HG03571 (cell line): ENCODE results near the gene FAM167B.
A peak's percentile ranks its signal among the peaks of the same experiment; 100 is the strongest.

Source experiments
- ATAC-seq: cut with Tn5 transposase; IDR thresholded peaks from one replicate; pipeline ENCODE4 v1.9.1; 2021; ENCODE audit not compliant: unreplicated experiment

The FAM167B gene

DNA sequence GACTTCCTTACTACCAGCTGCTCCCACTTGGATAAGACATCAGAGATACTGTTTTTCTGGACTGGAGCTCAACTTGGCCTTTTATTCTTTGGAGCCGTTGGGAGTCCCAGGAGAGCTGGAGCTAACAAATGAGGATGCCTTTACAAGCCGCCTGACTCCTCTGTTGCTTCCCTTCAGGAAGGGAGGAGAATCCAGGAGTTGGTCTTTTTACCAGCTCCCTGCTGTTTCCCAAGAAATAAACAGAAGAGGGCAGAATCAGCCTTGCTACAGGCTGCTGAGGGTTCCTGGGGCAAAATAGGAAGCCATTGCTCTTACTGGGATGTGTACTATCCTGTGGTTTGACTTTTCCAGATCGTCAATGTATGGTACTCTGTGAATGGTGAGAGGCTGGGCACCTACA lies 23.3 kb upstream of the FAM167B start:
- no peak for ATAC-seq

DNA sequence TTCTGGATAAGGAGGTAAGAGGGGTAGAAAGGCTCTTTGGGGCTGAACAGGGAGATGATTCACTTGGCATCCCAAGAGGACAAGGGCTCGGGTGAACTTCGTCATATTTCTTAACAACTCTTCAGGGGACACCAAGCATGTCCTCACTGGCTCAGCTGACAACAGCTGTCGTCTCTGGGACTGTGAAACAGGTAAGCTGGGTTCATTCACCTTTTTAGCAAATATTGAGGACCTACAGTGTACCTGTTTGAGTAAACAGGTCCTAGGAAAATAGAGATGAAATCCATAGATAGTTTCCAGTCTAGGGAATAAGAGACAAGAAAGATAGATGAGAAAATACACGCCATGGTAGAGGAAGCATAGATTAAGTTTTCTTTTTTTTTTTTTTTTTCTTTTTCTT lies 22.7 kb upstream of the FAM167B start:
- no peak for ATAC-seq

DNA sequence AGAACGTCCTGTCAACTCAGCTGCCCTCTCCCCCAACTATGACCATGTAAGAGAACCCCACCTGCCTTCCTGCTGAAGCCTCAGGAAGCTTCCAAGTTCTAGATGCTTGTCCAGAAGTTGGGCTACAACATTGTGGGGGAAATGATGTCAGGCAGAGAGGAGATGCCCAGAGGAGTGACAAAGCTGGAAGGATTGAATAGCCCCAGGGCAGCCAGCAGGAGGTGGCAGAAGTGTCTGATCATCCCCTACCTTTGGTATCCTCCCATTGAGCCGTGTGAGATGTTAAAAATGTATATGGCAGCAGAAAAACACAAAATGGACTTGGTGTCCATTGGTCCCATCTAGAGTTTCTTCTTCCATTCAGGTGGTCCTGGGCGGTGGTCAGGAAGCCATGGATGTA lies 18.3 kb upstream of the FAM167B start:
- ATAC-seq, result no peak

DNA sequence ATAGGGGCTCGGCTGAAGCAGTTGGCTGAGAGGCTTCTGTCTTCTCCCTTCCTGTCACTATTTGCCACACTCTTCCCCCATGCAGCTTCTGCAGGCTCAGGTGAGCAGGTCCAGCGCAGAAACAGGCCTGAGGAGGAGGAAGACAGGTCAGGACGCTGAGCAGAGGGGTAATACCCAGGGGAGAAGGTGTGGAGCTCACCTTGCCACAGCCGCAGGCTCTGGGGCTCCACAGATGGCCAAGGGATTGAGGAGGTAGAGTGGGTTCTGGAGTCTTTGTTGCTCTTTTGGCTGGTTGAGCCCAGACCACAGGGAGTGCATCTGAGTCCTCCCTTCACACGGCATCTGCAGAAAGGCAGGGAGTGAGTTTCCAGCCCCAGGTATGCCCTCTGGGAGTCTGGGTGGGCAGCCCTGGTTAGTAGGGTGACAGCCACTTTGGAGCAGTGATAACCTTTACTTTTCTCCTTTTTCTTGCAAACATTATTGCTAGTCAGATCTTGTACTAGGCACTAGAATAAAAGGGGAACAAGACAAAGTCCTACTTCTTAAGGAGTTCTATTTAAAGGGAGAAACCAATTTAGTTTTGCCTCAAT lies 15.1 kb upstream of the FAM167B start:
- ATAC-seq, result no peak

DNA sequence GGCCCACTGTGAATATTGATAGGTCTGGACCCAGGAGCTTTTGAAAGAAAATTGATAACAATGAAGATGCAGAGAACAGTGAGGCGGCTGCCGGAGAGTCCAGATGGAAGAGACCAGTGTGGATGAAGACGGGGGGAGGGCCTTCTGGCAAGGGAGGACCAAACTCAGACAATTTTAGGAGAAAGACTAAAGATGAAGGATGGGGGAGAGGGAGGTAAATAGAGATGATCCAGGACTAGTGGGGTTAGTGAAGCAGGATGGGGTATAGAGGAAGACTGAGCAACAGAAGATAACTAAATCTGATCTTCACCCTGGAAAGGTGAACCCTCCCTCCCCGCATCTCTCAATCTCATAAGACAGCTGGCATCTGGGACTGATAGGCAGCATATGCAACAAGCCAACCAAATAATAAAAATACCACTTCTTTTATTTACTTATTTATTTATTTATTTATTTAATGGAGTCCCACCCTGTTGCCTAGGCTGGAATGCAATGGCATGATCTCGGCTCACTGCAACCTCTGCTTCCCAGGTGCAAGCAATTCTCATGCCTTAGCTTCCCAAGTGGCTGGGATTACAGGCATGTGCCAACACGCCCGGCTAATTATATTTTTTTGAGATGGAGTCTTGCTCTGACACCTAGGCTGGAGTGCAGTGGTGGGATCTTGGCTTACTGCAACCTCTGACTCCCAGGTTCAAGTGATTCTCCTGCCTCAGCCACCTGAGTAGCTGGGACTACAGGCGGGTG lies 14.3 kb upstream of the FAM167B start:
- no peak for ATAC-seq

DNA sequence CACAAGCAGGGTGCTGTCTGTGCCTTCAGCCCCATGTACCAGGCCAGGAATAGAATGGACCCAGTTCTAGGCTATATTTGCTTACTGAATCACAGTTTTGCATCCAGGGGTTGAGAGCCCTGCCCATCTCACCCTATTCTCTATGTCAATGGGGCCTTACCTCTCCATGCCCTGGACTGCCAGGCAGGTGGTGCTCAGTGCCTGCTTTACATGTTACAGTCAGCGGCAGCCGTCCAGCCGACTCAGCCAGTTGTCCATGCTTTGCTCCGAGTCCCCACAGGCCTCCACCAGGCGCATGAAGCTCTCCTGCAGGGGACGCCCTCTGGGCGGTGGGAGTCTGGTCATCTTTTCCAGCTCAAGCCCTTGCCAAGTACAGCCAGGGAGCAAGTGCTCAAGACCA lies 12.2 kb upstream of the FAM167B start:
- ATAC-seq, result no peak

DNA sequence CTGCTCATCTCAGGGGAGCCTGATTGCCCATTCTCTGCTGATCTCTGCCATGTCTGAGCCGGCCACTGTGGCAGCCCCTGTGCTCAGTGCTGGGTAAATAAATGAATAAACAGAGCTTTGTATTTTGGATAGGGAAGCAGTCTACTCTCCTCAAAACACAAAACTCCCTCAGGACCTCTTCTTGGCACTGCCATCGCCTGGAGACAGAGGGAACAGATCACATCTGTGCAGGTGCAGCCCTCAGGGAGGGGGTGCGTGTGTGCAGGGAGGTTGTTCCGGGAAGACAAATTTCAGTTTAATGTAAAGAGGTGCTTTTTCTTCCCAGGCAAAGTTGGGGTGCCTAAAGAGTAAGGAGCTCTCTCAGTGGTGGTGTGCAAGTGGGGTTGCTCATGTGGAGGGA lies 7.7 kb upstream of the FAM167B start:
- ATAC-seq, result no peak

DNA sequence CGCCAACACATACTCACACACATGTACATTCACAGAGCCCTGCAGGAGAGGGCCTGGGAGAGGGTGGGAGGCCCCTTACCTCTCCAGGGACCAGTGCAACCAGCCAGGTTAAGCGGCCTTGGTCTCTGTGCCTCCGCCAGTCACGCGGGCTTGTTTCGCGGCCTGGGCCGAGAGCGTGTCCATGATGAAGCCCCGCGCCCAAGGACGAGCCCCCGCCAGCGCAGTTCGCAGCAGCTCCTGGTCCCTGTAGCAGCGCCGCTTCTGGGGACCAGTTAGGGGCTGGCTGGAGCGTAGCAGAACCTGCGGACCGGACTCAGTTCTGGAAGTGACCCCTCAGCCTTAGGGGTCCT lies 7.3 kb upstream of the FAM167B start:
- no peak for ATAC-seq

DNA sequence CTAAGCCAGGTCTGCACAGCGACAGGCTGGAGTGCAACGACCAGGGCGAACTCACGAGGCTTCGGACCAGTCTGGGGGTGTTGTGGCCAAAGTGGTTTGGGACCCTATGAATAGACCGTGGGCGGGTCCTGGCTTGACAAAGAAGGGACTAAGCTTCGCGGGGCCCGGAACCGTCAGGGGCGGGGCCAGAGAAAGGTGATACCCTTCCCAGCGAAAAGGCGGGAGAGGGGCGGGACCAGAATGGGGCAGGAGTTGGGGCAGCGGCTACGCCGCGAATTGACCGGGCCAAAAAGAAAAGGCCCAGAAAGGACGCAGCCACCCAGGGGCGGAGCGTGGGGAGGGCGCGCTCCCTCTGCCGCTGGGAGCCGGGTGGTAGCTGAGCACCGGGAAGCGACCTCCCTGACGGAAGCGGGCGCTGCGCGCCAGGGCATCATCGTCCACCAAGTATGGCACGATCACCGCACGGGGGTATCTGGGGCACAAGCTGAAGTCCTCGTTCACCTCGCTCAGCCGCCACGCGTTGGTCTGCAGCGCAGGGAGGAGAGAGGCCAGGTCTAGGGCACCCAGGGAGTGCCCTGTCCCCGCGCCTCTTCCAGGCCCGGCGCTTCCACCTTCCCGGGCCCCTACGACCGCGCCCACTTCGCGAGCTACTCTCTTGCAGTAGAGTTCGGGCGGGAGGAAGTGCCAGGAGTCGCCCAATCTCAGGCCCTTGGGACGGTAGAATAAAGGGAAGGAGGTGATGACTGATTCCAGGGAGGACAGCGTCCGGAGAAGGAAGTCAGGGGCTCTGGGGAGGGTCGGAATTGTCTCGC lies 6.7 kb upstream of the FAM167B start:
- no peak for ATAC-seq

DNA sequence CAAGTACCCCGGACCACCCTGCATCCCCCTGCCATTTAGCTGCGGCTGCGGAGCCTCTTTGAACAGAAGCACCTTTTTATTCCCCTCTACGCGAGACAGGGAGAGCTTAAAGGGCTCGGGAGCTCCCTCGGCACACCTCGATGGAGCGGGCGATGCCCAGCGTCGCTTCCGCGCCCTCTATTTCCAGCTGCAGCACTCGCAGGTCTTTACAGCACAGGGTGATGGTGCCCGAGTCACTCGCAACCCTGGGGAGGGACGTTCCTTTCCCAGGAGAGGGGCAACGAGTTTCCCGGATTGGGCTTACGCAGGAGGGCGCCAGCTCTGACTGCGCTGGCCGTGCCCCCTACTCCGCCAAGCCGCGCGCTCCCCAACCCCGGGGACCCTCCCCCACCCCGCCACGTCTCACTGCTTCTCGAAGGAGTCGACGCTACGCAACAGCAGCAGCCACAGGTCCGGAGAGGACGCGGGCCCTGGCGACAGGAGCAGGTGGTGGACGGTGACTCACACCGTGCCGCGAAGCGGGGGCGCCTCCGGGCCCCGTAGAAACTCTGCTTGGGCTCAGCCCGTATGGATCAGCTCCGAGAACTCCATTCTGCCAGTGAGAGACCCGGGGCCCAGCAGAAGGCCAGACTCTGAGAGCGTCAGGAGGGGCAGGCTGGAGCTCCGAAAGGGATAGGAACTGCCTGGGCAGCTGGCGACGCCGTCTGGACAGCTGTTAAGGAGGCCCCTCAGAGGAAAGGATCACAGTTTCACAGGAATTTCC lies 5.8 kb upstream of the FAM167B start:
- ATAC-seq, result no peak

DNA sequence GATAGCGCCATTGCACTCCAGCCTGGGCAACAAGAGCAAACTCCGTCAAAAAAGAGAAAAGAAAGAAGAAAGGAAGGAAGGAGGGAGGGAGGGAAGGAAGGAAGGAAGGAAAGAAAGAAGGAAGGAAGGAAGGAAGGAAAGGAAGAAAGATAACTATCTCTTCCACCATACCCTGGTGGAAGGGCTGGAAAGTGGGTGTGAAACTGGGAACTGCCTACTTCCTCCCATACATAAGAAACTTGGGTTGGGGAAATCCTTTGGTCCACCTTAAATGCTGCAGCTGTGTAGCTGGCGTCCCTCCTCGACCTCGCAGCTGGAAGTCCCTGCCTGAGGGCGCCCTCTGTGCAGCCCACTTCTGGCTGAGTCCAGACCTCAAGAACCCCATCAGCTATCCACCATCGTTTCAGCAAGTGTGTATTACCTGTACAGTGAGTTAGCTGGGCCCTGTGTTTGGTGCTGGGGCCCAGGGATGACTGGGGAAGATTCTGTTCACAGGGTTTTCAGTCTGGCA lies 4.6 kb upstream of the FAM167B start:
- ATAC-seq, result no peak

DNA sequence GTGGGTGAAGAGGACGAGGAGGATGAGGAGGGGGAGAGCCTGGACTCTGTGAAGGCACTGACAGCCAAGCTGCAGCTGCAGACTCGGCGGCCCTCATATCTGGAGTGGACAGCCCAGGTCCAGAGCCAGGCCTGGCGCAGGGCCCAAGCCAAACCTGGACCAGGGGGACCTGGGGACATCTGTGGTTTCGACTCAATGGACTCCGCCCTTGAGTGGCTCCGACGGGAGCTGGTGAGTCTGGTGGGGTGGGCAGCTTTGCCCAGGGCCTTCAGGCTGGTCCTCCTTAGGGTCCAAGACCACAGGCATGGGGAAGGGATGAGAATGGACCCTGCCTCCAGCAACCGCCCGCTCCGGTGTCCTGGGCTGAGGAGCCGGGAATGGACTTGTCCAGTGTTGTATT lies 430 bp downstream of the FAM167B start:
- no peak for ATAC-seq

DNA sequence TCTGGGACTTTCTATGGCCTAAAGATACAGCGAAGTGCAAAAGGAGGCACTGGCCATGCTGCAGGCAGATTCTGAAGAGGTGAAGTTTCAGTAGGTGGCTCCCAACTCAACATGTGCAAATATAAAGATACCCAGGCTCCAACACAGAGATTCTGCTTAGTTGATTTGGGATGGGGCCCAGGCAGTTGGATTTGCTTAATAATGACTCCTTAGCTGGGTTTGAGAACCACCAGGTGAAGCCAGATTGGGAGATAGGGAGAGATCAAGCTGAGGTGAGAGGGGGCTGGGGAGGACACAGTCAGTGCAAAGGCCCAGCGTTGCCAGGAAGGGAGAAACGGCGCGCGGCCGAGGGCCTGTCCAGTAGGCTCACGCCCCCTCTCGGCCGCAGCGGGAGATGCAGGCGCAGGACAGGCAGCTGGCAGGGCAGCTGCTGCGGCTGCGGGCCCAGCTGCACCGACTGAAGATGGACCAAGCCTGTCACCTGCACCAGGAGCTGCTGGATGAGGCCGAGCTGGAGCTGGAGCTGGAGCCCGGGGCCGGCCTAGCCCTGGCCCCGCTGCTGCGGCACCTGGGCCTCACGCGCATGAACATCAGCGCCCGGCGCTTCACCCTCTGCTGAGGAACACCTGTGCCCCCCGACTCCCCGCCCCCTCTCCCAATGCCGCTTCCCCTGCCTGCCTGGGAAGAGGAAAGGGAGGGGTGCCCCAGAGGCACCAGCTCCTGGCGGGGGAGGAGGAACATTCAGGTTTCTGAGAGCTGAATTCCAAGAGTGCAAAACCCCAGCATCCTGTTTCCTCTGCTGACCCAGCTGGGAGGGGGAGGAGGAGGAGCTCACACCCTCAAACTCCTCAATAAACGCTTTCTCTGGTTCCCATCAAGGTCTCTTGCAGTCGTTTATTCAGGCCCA lies 1.2 kb downstream of the FAM167B start:
- no peak for ATAC-seq

DNA sequence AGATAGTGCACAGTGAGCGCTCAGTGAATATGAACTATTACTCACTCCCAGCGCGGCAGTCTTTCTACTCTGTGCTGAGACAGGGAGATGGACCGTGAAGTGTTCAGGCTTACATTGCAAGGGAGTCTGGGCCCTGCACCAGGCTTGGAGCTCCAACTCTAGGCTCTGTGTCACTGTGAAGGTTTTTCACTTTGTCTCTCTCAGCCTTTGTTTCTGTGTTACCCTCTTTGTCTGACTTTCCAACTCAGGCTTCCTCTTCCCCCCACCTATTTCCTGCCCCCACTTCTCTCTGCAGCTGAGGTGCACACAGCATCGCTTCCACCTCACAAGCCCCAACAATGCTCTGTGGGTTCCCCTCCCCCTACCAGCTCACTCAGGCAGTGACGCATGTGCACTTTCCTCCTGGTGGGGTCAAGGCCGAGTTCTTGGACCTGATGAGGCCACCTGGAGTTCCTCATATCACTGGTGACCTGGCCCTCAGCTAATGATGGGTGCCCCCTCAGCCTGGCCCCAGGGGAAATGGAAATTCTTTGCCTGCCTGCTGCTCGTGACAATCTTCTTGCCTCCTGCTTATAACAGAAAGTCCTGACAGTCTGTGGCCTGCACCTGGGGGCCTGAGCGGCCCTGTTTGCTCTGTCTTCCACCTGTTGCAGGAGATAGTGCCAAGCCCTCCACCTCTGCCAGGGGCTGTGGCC lies 3.0 kb downstream of the FAM167B start:
- ATAC-seq, result peak; percentile 40

DNA sequence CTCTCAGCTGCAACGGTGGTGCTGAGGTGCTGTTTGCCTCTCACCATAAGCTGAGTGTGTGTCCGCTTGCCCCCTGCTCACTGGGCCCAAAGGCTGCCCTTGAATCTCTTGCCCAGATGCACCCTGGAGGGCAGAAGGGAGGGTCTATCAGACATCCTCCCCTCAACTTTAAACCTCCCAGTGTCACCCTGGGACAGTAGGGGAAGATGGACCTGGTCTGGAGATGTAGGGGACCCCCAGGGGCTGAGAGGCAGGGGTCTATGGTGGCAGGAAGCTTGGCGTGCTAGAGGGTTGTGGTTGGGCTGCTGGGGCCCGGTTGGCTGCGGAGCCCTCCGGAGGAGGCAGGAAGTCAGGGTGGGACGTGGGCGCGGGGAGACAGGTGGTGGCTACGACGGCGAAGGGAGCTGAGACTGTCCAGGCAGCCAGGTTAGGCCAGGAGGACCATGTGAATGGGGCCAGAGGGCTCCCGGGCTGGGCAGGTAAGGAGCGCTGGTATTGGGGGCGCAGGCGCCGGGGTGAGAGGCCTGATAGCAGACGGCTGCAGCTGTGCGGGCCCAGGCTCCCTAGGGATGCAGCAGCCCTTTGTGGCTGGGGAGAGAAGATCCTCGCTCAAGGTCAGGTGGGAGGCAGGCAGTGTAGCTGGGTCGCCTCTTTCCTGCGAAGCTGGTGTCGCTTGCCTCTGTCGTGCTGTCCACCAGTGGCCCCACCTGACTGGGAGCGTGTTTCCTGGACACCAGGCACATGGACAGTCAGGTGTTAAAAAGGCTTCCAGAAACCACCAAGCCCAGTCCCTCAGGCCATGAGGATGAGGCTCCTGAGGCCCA lies 4.1 kb downstream of the FAM167B start, which contains the start of gene LCK:
Gene LCK (plus strand): TSS at position 373 of the 824 bp plus-strand sequence. CDS start 23,065 bp downstream, outside the sequence.
- no peak for ATAC-seq

DNA sequence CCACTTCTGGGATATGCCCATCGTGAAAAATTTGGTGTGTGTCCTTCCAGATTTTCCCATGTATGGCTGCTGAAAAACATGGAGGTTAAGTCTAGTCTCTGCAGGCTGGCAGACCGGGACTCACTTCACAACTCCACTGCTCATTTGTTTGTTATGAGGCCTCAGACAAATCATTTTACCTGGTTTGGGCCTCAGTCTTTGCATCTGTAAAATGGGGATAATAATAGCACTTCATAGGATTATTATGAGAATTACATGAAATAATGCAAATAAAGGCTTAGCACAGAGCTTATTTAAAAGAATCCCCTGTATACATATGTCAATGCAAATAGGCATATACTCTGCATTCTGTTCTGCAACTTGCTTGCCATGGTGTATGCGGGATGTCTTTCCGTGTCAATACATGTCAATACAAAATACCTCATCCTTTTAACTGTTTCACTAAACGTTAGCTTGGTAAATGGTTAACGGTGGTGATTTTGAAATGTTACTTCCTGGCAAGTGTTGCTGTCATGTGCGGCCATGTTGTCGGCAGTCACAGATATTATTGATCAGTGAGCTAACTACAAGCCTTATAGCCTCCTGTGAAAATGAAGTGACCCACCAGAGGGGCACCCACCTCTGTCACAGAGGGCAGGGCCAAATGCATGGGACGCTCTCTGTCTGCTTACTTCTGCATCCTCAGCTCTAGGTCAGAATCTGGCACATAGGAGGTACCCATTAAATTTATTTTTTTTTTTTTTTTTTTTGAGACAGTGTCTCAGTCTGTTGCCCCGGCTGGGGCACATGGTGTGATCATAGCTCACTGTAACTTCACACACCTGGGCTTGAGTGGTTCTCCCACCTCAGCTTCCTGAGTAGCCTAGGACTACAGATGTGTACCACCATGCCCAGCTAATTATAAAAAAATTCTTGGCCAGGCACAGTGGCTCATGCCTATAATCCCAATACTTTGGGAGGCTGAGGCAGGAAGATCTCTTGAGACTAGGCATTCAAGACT lies 8.3 kb downstream of the FAM167B start:
- no peak for ATAC-seq

DNA sequence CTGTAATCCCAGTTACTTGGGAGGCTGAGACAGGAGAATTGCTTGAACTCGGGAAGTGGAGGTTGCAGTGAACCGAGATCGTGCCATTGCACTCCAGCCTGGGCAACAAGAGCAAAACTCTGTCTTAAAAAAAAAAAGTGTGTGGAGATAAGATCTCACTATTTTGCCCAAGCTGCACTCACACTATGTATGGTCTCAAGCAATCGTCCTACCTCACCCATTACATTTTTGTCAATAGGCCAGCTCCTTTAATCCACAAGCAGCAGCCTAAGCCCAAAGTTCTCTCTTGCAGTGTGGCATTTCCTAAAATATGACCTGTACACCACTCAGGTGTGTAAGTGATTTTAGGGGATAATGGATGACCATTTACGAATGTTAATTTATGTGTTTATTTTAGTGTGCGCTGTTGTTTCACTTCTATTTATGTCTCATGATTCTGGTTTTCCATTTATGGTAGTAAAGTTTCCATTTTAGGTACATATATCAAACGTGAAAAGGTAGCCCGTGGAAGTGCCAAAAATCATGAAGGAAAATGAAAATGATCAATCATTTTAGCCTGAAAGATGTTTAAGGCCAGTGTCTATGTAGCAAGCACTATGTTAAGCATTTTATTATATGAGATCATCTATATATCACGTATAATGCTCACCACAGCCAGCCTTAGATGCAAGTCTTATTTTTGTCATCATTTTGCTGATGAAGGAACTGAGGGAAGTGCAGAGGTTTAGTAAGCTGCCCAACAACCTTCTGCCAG lies 9.6 kb downstream of the FAM167B start:
- ATAC-seq, result no peak
